C4-2B (cell line): ENCODE results near the gene LHB.

Experiments used
- CTCF ChIP-seq: fragments of 450-650 bp; conservative IDR thresholded peaks from 2 replicates; pipeline ENCODE4 v1.5.1; 2017; ENCODE audit warnings: mild to moderate bottlenecking
- ZFX ChIP-seq: fragments of 450-650 bp; IDR thresholded peaks from 2 replicates; pipeline ENCODE4 v1.6.1; 2017

- no peak for TF ChIP-seq CTCF
- no peak for TF ChIP-seq ZFX
Observed at GRCh38 chr19:48982280-48982679, 34.6 kb downstream of the LHB start.
